Central memory CD8-positive, alpha-beta T cell (primary cell): ENCODE data around the gene TOX2.

Source experiments
- ATAC-seq: fragments of 150-1000 bp; cut with Tn5 transposase; replicated peaks from 2 replicates; pipeline ENCODE4 v1.10.0; 2022; ENCODE audit warnings: mild to moderate bottlenecking, moderate FRiP score, moderate number of reproducible peaks; ENCODE audit not compliant: poor library complexity, severe bottlenecking; ENCODE audit errors: extremely low read depth
- DNase-seq, 2 donors: peaks; one replicate each; pipeline ENCODE4 v3.0.0; 2021; ENCODE audit warnings: low spot score in 2 of 2
- H3K27ac Mint-ChIP-seq: one replicate; pipeline ENCODE4 v1.8.0; 2022; ENCODE audit warnings: low read depth, mild to moderate bottlenecking, moderate library complexity, mixed read lengths
- H3K27me3 Mint-ChIP-seq: one replicate; pipeline ENCODE4 v1.8.0; 2022; ENCODE audit warnings: mixed read lengths
- H3K36me3 Mint-ChIP-seq: one replicate; pipeline ENCODE4 v1.8.0; 2022; ENCODE audit warnings: mild to moderate bottlenecking, moderate library complexity, mixed read lengths; ENCODE audit not compliant: insufficient read depth
- H3K4me1 Mint-ChIP-seq: one replicate; pipeline ENCODE4 v1.8.0; 2022; ENCODE audit warnings: mixed read lengths
- H3K4me3 Mint-ChIP-seq: one replicate; pipeline ENCODE4 v1.8.0; 2022; ENCODE audit warnings: mild to moderate bottlenecking, moderate library complexity, mixed read lengths
- H3K9me3 Mint-ChIP-seq: one replicate; pipeline ENCODE4 v1.8.0; 2022; ENCODE audit warnings: mixed read lengths

The TOX2 gene

DNA sequence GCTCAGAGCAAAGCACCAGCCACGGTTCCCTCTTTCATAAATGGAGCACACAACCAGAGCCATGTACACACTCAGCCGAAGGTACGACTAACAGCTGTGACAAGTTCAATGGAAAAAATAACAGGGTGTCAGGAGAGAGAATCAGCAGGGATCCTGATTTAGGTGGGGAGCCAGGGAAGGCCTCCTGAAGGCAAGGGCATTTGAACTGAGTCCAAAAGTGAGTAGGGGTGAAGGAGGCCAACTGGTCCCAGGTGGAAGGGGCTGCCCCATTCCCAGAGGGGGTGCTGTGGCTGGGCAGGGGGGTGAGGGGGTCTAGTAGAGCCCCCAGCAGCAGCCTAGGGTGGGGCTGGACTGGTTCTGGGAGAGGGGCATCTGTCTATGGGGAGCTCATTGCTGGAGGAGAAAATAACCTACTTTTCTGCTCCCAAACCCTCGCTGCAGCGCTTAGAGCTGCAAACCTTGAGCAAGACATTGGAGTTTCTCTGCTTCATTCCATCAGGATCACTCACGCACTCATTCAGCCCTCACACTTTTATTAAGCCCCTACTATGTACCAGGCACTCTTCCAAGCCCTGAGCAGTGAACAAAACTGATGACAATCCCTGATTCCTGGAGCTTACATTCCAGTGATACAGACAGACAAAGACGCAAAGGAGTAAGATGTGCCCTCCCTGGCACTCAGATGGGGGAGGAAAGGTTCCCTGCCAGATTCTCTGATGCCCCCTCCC, 113.5 kb downstream of the TOX2 start:
- Mint-ChIP-seq H3K9me3 (no peaks in the 10 kb centered on the region), H3K4me3 (peak overlapping the region; percentile 80), H3K27ac (peak overlapping the region; percentile 89), H3K27me3 (peaks cover 29% of the 10 kb centered on the region), H3K4me1 (peaks cover 53% of the 10 kb centered on the region), H3K36me3 (peaks cover 2% of the 10 kb centered on the region)
- no peak for ATAC-seq
- no peak for DNase-seq

DNA sequence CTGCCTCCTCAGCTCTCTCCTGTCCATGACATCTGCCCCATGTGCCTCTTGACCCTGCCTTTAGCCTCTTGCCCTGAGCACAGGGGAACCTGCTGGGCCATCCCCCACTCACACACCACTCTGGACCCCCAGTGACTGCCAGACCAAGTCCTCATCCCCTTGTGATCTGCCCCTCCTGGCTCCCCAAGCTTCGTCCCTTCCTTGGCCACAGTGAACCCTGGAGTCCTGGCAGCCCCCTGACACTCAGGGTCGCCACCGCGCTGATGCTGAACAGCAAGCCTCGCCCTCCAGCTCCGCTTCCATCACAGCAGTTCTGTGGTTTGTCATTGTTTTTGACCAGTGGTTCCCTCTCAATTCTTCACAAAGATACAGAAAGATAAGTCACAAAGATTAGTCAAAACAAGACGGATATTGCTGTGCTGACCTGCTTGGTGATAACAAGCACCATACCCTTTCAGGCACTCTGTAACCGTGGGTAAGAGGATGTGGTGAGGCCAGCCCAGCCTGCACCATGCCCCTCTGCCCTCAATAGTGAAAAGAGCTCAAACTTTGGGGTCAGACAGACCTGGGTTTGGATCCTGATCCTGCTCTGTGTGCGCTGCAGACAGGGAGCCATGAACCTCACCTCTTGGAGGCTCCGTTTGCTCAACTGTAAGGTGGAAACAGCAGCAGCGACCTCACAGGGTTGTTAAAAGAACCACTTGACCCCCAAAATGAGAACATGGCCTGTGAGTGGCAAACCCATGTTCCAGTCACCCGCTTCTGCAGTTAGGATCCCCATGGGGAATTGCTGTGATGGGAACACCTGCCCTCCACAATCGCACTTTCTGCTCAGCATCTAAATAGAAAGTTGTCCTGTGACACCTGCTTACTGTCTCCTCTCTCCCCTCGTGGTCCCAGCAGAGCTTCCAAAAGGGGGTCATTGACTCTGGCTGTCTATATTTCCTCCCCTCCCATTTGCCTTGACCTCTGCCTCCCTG, 114.5 kb downstream of the TOX2 start:
- DNase-seq (peak in 1 of 2 donors; percentile 14), ATAC-seq (peak; percentile 92)
- Mint-ChIP-seq H3K9me3 (no peaks in the 10 kb centered on the region), H3K4me1 (peaks cover 63% of the 10 kb centered on the region), H3K27ac (peak overlapping the region; percentile 89), H3K4me3 (peak overlapping the region; percentile 80), H3K36me3 (peaks cover 4% of the 10 kb centered on the region), H3K27me3 (peaks cover 21% of the 10 kb centered on the region)

DNA sequence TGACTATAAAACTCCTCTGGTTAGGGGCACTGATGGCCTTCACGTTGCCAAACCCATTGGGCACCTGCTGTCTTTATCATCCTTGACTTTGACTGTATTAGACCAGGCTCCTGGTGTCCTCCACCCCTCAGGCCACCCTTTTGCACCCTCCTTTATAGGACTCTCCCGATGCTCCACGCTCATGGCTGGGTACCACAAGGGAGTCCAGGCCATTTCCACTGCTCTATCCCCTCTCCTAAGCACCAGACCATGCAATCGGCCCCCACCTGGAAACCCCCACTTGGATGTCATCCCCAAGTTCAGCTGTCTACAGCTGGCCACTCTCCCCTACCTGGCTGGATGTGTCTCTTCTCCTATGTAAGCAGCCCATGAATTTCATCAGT, 115.2 kb downstream of the TOX2 start:
- H3K4me1 Mint-ChIP-seq: peaks cover 67% of the 10 kb centered on the region
- H3K27me3 Mint-ChIP-seq: peaks cover 21% of the 10 kb centered on the region
- peaks cover 4% of the 10 kb centered on the region for H3K36me3 Mint-ChIP-seq

DNA sequence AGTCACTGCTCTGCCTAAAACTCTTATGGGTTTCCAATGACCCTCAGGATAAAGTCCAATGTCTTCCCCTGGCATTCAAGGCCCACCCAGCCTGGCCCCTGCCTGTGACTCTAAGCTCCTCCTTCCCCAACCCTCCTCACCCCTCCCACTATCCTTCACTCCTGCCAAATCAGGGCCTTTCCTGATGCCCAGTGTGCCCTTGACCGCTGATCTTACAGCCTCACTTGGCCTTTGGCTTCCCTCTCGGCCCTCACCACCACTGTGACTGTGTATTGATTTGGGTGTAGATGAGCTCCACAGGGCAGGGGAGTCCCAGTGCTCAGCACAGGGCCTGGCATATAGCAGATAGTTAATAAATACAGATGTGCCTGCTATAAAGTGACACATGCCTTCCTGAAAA, 115.7 kb downstream of the TOX2 start:
- Mint-ChIP-seq H3K4me1 (peaks cover 73% of the 10 kb centered on the region), H3K4me3 (peak overlapping the region; percentile 80), H3K9me3 (no peaks in the 10 kb centered on the region), H3K27ac (no peak overlapping the region), H3K36me3 (peaks cover 4% of the 10 kb centered on the region), H3K27me3 (peaks cover 21% of the 10 kb centered on the region)
- ATAC-seq (no peak), DNase-seq (no peak)

More for the DNA sequence above, 115.2 kb downstream of the TOX2 start:
- DNase-seq (no peak), ATAC-seq (no peak)
- H3K4me3 Mint-ChIP-seq: peak overlapping the region; percentile 80
- H3K9me3 Mint-ChIP-seq: no peaks in the 10 kb centered on the region
- no peak overlapping the region for H3K27ac Mint-ChIP-seq

DNA sequence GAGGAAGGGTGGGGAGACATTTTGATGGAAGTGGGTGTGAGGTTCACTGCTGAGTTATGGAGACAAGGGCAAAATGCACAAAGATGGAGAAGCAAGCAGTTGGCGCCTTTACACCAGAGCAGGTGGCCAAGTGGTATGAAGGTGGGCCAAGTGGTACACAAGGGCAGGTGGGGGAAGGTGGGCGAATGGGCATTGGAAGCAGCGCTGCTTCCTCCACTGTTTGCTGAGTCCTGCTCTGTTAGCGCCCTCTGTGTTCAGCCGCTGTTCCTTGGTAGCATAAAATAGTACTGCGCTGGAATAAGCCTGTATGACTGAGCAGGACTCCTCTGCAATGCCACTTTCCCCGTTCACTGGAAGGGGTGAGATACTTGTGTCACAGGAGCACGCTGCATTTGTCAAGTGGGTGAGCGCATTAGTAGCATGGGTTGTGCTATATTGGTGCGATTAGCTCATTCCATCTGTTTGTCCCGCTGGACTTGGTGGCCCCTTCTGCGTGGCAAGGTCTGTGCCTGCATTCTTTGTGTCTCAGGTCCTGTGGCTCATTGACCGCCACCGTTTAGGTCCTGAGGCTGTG, 116.4 kb downstream of the TOX2 start:
- H3K9me3 Mint-ChIP-seq: no peaks in the 10 kb centered on the region
- DNase-seq (no peak), ATAC-seq (no peak)
- peaks cover 4% of the 10 kb centered on the region for H3K36me3 Mint-ChIP-seq
- H3K27ac Mint-ChIP-seq: no peak overlapping the region
- H3K4me3 Mint-ChIP-seq: no peak overlapping the region
- H3K4me1 Mint-ChIP-seq: peaks cover 75% of the 10 kb centered on the region
- H3K27me3 Mint-ChIP-seq: peaks cover 21% of the 10 kb centered on the region

DNA sequence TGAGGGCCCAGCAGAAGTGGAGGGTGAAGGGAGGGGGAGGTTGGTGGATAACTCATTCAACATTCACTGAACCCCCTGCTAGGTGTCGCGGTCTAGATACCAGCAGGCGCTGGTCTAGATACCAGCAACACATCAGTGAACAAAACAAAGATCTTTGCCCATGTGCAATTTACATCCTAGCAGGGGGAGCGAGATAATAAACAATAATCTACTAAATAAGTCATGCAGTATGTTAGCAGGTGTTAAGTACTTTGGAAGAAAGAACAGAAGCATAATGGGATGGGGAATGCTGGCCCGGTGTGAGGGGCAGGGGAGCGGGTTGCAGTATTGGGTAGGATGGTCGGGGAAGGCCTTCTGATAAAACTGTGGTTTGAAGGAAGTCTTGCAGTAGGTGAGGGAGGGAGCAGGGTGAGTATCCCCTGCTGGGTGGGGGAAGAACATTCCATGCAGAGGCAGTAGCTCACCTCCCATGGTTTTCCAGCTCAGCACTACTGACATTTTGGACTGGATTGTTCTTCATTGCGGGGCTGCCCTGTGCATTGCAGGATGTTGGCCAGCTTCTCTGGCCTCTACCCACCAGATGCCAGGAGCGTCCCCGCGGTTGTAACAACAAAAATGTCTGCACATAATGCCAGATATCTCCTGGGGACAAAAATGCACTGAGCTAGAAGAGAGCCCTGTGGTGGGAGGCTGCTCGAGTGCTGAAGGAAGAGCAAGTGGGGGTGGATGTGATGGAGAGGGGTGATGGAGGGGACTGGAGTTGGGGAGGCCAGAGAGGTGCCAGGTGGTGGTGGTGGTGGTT, 117.3 kb downstream of the TOX2 start:
- Mint-ChIP-seq H3K27me3 (peaks cover 21% of the 10 kb centered on the region), H3K4me1 (peaks cover 75% of the 10 kb centered on the region)

DNA sequence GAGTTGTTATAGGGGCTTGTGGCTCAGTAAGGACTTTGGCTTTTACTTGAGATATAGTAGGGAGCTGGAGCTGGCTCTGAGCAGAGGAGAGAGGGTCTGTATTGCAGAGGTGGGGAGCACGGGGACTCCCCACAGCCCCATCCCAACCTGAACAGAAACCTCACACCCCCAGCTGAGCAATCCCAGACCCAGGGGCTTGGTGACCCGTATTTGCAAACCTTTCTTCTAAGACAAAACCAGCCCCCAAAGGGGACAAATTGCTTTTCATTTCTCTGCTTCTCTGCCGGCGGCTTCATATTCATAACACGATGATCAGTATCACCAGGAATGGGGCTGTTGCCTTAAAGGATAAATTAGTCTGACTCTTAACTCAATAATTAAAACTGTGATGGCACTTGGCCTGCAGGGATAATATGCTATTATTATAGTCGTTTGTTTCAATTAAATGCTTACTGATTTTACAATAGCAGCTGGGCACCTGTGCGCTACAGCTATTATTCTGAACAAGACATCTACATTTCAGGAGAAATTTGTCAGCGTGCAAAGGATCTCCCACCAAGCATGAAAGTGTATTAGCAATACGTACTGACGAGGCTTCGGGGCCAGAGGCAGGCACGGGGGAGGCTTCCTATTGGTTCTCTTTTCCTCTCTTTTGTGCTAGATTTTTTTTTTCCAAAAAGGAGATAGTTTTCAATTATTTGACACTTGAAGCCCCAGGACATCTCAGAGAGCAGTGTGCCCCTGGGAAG, 118.1 kb downstream of the TOX2 start:
- Mint-ChIP-seq H3K27ac (no peak overlapping the region), H3K36me3 (peaks cover 4% of the 10 kb centered on the region), H3K27me3 (peaks cover 21% of the 10 kb centered on the region), H3K4me1 (peaks cover 70% of the 10 kb centered on the region), H3K4me3 (no peak overlapping the region), H3K9me3 (no peaks in the 10 kb centered on the region)
- ATAC-seq (no peak), DNase-seq (no peak)

More for the DNA sequence above, 117.3 kb downstream of the TOX2 start:
- Mint-ChIP-seq H3K4me3 (no peak overlapping the region), H3K27ac (no peak overlapping the region), H3K36me3 (peaks cover 4% of the 10 kb centered on the region), H3K9me3 (no peaks in the 10 kb centered on the region)
- no peak for DNase-seq
- ATAC-seq: no peak

DNA sequence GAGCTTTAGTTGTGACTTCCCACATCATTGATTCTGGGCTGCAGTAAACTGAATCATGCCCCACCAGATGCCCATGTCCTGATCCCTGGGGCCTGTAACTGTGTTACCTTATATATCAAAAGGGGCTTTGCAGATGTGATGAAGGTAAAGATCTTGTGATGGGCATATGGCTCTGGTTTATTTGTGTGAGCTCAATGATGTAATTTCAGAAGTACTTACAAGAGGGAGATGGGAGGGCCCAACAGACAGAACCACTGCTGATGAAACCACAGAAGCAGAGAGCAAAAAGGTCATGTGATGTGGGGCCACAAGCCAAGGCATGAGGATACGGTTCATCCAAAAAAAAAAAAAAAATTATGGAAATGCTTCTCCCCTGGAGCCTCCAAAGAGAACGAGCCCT, 118.7 kb downstream of the TOX2 start:
- no peaks in the 10 kb centered on the region for H3K9me3 Mint-ChIP-seq
- H3K36me3 Mint-ChIP-seq: peaks cover 4% of the 10 kb centered on the region
- no peak overlapping the region for H3K4me3 Mint-ChIP-seq
- peaks cover 64% of the 10 kb centered on the region for H3K4me1 Mint-ChIP-seq
- no peak for DNase-seq
- no peak overlapping the region for H3K27ac Mint-ChIP-seq
- ATAC-seq: no peak
- H3K27me3 Mint-ChIP-seq: peaks cover 21% of the 10 kb centered on the region

DNA sequence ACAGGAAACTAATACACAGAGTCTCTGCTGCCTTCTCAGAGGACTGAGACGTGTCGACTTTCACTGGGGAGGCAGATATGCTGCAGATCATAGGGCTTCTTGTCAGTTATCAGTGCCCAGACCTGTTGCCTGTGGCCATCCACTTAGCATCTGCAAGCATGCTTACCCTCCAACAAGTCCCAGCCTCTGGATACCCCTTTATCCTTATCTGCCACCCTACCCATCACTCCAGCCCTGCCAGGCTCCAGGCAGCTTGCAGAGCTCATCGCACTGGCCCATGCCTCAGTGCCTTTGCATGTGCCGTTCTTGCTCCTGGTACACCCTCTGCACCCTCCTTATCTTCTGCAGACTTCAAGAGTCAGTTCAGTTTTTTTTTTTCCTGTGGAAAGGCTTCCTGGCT, 119.2 kb downstream of the TOX2 start:
- no peak overlapping the region for H3K4me3 Mint-ChIP-seq
- H3K4me1 Mint-ChIP-seq: peaks cover 59% of the 10 kb centered on the region
- no peaks in the 10 kb centered on the region for H3K9me3 Mint-ChIP-seq
- DNase-seq (no peak), ATAC-seq (no peak)
- H3K36me3 Mint-ChIP-seq: peaks cover 3% of the 10 kb centered on the region
- H3K27ac Mint-ChIP-seq: no peak overlapping the region
- H3K27me3 Mint-ChIP-seq: peaks cover 25% of the 10 kb centered on the region

DNA sequence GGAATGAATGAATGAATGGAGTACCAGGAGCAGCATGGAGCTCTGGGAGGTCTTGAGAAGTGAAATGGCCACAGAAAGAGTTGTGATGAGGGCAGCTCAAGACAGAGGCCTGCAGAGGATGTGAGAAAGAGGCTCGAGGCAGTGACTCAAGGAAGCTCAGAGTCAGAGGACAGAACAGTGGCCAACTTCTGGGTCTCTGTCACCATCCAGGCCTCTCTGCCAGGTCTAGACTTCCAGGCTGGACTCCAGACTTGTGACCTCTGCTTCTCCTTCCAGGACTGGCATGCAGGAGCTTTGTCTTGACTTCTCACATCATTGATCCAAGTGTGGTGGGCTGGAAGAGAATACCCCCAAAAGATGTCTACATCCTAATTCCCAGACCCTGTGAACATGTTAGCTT, 119.8 kb downstream of the TOX2 start:
- H3K4me3 Mint-ChIP-seq: no peak overlapping the region
- no peak for ATAC-seq

DNA sequence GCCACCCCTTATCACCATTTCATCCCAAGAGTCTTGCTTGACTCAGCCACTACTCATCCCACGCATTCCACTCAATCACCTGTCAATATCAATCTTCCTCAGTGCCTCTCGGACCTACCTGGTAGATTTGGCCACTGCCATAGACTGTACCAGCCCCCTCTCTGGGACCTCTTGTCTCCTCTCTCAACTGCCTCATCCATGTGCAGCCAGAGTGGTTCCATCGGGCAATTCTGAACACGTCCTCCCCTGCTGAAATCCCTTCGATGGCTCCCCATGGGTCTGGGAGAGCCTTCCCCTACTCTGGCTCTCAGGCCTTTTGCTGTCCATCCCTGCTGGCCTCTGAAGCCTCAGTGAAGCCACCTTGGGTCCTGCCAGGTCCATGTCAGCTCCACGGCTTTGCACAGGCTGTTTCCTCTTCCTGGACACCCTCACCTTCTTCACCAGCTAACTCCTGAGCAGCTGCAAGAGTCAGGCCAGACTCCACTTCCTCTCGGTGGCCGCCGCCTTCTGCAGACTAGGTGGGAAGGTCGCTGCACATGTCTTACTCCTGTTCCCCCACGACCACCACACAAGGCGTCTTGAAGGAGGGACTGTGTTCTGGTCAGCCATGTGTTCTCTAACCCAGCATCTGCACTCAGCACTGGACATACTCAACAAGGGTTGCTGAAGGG, 120.4 kb downstream of the TOX2 start:
- H3K9me3 Mint-ChIP-seq: no peaks in the 10 kb centered on the region
- peaks cover 35% of the 10 kb centered on the region for H3K27me3 Mint-ChIP-seq
- no peak for ATAC-seq
- no peak overlapping the region for H3K27ac Mint-ChIP-seq
- H3K4me1 Mint-ChIP-seq: peaks cover 47% of the 10 kb centered on the region
- peak in 1 of 2 donors; percentile 7 for DNase-seq
- H3K36me3 Mint-ChIP-seq: peaks cover 1% of the 10 kb centered on the region
- no peak overlapping the region for H3K4me3 Mint-ChIP-seq

More for the DNA sequence above, 119.8 kb downstream of the TOX2 start:
- Mint-ChIP-seq H3K4me1 (peaks cover 54% of the 10 kb centered on the region), H3K9me3 (no peaks in the 10 kb centered on the region), H3K36me3 (peaks cover 1% of the 10 kb centered on the region), H3K27me3 (peaks cover 31% of the 10 kb centered on the region), H3K27ac (no peak overlapping the region)
- peak in 1 of 2 donors; percentile 7 for DNase-seq
